LNCaP clone FGC (cell line): ENCODE data around the gene ZP3.
"Not testable (repeated sequence)": the region's sequence is repeated elsewhere in the genome, so short reads cannot be mapped to it uniquely, and the experiment has no call there.

Experiments used
- DNase-seq: peaks from one replicate; pipeline ENCODE4 v3.0.0-alpha.2; 2011; ENCODE audit warnings: low read depth
- H3K4me3 ChIP-seq: 2 replicates; pipeline ENCODE4 v1.5.1; 2011; ENCODE audit warnings: mild to moderate bottlenecking, low read depth, low read length, control low read depth
- CTCF ChIP-seq: IDR thresholded peaks from 2 replicates; pipeline ENCODE4 v1.5.1; 2012; ENCODE audit warnings: mild to moderate bottlenecking; ENCODE audit not compliant: control insufficient read depth, insufficient read depth; ENCODE audit errors: extremely low read depth

ZP3 gene

GRCh38 chr7:76407718-76408117 lies 17.0 kb upstream of the ZP3 start:
- TF ChIP-seq CTCF: no peak
- H3K4me3 ChIP-seq: no peak overlapping the region
- DNase-seq: no peak

- H3K4me3 ChIP-seq: no peak overlapping the region
- no peak for DNase-seq
- TF ChIP-seq CTCF: no peak
Measured at GRCh38 chr7:76408121-76408560, 16.6 kb upstream of the ZP3 start.

- no peak for DNase-seq
- no peak for TF ChIP-seq CTCF
- H3K4me3 ChIP-seq: no peak within 1 kb of the TSS
Measured at GRCh38 chr7:76409537-76409936, 15.2 kb upstream of the ZP3 start, which contains the start of gene SSC4D. TSS of gene SSC4D (minus strand) at chr7:76409697. CDS start at chr7:76404439, 5,258 bp downstream.

- H3K4me3 ChIP-seq: no peak overlapping the region
- DNase-seq: no peak
- TF ChIP-seq CTCF: no peak
Measured at GRCh38 chr7:76411626-76412025, 13.1 kb upstream of the ZP3 start.

GRCh38 chr7:76412249-76412648 lies 12.5 kb upstream of the ZP3 start:
- no peak for TF ChIP-seq CTCF
- no peak overlapping the region for H3K4me3 ChIP-seq
- DNase-seq: no peak

GRCh38 chr7:76417654-76418310 lies 7.0 kb upstream of the ZP3 start:
- DNase-seq, H3K4me3 ChIP-seq: not testable (repeated sequence)

GRCh38 chr7:76421097-76421496 lies 3.7 kb upstream of the ZP3 start:
- not testable (repeated sequence) for DNase-seq, H3K4me3 ChIP-seq

- no peak for DNase-seq
- no peak overlapping the region for H3K4me3 ChIP-seq
- TF ChIP-seq CTCF: no peak
Measured at GRCh38 chr7:76423666-76424412, 911 bp upstream of the ZP3 start.
